ENCODE measurements around the gene GALNT17.

DNA sequence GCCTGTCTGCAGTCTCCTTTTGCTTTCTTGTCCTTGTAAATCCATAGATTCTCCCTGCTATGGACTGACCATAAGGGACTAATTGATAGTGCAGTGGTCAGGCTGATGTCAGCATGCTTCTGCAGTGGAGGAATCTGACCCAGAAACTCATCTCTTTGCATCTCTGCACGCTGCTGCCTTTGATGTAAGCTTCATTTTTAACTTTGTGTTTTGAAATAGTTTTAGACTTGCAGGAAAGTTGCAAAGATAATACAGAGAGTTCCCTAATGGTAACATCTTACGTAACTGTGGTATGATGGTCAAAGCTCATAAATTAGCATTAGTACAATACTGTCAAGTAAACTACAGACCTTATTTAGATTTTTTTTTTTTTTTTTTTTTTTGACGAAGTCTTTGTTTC, 89.6 kb downstream of the GALNT17 start:
- TF ChIP-seq GATA2 (IDR thresholded peaks at IDR 0.05; ENCODE audit: low read depth, low read length) (no peak), GATA3 (IDR thresholded peaks at IDR 0.05; ENCODE audit: low read depth, low read length) (no peak)

All from SH-SY5Y (cell line).